ENCODE data around the gene GLO1.

GRCh38 chr6:38684237-38684636, 18.7 kb downstream of the GLO1 start:
- TF ChIP-seq CTCF (IDR thresholded peaks at IDR 0.05; ENCODE audit: low read depth, low read length, missing input control), result no peak
- no peak for TF ChIP-seq ATF3 (IDR thresholded peaks at IDR 0.05)
- no peak for TF ChIP-seq YY1 (IDR thresholded peaks at IDR 0.05)
- no peak for TF ChIP-seq RXRA (IDR thresholded peaks at IDR 0.05)
- TF ChIP-seq TAF1 (conservative IDR thresholded peaks at IDR 0.05), result no peak
- TF ChIP-seq FOXA1 (IDR thresholded peaks at IDR 0.05), result no peak
- TF ChIP-seq MAX (IDR thresholded peaks at IDR 0.05), result no peak
- TF ChIP-seq RAD21 (IDR thresholded peaks at IDR 0.05), result no peak
